ENCODE measurements around the gene PSMB11.

PSMB11 gene

GRCh38 chr14:23060536-23061260 lies 18.7 kb downstream of the PSMB11 start:
- DNase-seq (ENCODE audit: low spot score): no peak

DNA sequence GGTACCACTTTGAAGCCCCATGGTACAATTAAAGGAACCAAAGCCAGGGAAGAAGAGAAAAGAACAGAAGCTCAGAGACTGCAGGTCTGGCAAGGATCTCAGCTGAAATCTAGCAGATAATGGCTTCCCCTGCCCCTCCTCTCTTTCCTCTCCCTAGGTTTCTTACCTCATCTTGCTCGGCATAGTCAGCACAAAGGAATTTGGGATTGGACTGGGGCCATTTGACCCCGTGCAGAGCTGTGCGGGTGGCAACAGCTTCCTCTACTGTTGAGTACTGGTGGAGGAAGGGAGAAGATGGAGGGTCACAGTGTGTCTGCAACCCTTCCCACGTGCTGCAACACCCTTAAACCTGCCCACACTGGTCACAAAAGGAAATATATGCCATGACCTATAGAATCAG lies 20.0 kb downstream of the PSMB11 start:
- no peak for DNase-seq (ENCODE audit: low spot score)

- DNase-seq (ENCODE audit: low spot score): no peak
Measured at GRCh38 chr14:23063601-23064000, 21.6 kb downstream of the PSMB11 start.

GRCh38 chr14:23066368-23066767 lies 24.4 kb downstream of the PSMB11 start:
- DNase-seq (ENCODE audit: low spot score): no peak

DNA sequence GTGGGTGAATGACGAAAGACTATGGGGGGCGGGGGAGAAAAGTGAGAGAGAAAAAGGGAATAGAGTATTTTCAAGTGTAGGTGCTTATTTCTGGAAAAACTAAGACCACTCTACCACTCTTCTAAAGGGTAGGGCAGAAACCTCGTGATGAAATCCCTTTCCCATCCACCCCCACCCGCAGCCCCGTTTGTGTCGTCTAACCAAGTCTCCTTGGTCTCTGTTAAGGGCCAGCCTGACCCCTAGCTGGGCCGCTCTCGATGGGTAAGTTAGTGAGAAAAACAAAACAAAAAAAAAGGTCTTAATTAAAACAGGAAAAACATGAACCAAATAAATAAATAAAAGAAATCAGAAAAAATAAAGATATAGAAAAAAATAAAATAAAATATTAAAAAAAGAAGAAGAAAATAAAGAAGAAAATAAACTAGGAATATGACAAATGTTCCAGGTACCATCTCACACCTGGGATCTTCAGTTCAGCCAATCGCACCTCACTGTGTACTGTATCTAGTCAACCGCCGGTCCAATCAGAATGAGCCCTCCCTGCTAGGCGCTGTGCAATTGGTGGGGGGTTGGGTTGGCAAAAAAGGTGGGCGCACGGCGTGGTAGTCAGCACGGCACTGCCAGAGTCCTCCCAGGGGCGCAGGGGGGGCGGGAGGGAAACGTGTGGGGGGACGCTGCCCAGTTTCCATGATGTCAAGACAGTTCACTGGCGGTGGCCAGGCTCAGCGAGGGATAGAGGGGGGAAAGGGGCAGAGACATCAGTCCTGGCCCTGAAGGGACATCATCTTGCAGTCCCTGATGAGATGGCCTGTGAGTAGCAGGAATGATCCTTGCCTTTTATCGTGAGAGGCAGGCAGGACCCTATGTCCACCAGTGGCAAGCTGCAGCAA lies 25.1 kb downstream of the PSMB11 start:
- DNase-seq (ENCODE audit: low spot score): no peak

GRCh38 chr14:23067847-23068788 lies 26.1 kb downstream of the PSMB11 start:
- DNase-seq (ENCODE audit: low spot score): no peak

- DNase-seq (ENCODE audit: low spot score): peak; percentile 91
Measured at GRCh38 chr14:23068789-23069412, 26.9 kb downstream of the PSMB11 start.

GRCh38 chr14:23069413-23069806 lies 27.4 kb downstream of the PSMB11 start:
- no peak for DNase-seq (ENCODE audit: low spot score)

DNA sequence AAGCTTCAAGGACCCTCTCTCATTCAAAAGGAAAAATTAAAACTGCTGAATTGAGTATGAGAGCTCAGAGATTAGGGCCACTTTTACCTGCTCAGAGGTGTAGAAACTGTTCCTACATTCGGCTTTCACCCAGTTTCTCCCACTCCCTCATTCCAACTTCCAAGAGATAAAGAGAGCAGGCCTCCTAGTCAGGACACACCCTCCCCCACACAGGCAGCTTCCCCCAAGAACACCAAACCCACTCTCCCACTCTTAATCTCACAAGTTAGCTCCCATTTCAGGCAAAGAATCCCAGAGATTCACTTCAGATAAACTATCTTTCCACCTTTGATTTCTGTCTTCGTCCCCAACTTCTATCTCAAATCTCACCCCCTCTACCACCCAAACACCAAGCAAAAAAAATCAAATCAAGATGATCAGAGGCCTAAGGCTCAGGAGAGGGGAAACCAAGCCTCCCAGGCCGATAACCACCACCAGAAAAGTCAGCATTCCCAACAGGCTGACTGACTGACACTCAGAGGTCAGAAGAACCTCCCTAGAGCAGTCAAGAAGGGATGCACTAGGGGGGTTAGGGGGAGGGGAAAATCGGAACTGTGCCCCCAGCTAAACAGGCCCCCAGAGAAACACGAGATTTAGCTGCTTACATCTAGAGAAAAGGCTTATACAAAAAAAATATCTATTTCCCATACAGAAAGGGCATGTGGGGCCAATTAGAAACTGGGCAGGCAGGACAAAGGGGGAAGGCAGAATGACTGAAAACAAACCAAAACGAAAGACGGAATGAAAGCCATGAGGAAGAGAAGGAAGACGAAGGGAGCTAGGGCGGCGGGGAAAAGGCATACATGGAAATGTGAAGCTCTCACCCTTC lies 28.5 kb downstream of the PSMB11 start:
- no peak for DNase-seq (ENCODE audit: low spot score)

DNA sequence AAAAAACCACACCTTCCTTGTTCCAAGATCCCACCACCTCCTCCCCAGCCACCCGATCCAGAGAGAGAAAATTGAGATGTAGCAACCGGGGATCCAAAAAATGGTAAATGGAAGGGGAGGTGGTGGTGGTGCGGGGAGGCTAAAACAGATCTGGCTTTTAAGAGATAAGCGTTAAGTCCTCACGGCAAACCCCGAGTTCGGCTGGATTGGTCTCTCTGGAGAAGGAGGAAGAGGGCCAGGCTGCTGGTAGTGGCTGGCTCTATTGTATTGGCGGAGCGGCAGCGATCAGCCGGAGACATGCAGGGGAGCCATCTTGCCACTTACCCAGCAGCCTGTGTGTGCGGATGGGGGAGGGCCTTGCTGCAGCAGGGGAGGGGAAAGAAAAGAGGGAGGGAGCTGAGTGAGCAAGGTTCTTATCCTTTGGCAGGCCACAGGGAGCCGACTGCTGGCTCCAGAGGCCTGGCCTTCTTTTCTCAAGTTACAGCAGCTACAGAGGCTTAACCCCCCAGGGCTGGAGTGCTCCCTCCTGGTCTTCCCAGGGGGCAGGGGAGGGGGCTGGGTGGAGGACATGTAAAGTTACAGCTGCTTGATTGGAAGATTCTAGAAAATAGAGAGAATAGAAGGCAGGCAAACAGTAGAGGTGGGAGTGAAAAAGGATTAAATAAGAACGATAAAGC lies 29.4 kb downstream of the PSMB11 start:
- DNase-seq (ENCODE audit: low spot score): peak; percentile 88

DNA sequence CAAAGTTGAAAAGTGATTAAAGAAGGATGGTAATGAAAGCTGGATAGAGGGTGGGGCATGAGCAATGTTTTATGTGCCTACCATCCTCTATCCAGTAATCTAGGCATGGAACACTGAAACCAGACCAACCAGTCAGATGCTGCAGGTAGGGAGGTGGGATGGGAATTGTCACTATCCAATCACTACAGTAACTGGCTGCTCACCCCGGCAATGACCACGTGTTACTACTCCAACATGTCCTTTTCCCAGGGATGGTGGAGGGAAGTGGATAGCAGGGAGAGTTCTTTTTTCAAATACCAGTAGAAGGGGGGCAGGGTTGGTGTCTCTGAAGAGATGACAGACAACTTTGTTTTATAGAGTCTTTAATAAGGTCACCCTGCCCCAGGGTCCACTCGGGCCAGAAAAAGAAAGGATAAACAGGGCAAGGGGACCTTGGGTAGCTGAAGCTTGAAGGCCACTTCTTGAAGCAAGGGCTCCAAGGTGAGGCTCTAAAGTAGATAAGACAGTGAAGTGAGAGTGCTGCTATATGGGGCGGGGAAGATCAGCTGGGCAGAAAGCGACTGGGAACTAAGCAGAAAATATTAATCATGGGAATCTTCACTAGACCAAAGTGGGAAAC lies 30.0 kb downstream of the PSMB11 start:
- no peak for DNase-seq (ENCODE audit: low spot score)

- no peak for DNase-seq (ENCODE audit: low spot score)
Measured at GRCh38 chr14:23074906-23075305, 32.9 kb downstream of the PSMB11 start.

GRCh38 chr14:23076785-23077408 lies 34.9 kb downstream of the PSMB11 start:
- DNase-seq (ENCODE audit: low spot score): peak; percentile 71

GRCh38 chr14:23077962-23078361 lies 36.0 kb downstream of the PSMB11 start:
- no peak for DNase-seq (ENCODE audit: low spot score)

DNA sequence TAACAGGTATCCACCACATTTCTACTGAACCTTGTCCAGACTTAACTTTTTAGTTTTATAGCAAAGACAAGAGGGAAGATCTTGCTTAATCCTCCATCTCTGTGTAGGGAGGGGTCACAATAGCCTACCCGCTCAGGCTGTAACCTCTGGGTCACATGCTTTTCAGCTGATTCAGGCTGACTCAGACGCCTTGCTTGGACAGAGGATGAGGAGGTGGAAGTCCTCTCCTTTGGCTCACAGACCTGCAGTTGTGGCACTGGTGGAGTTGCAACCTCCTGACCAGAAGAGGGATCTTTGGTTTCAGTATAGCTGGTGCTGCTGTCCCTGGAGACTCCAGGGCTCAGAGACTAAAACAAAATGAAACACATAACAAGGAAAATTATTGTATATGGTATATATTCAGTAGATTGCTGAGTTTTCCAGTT lies 36.7 kb downstream of the PSMB11 start:
- DNase-seq (ENCODE audit: low spot score): peak; percentile 65

- DNase-seq (ENCODE audit: low spot score): no peak
Measured at GRCh38 chr14:23079716-23080115, 37.7 kb downstream of the PSMB11 start.

DNA sequence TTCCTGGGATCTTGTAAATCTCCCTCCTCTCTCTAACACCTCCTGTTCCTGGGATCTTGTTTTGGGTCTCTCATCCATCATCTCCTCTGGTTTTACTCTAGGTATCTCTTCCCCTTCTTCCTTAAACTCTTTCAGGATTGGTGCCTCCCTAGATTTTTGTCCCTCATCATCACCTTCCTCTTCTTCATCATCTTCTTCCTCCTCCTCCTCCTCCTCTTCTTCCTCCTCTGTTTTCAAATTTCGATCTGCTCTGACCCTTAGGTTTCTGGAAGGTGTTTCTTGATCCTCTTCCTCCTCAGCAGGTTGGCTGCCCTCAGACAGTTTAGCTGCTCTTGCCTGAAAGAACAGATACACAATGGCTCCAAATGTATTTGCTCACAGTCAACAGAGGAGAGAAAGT lies 38.5 kb downstream of the PSMB11 start:
- DNase-seq (ENCODE audit: low spot score): no peak

DNA sequence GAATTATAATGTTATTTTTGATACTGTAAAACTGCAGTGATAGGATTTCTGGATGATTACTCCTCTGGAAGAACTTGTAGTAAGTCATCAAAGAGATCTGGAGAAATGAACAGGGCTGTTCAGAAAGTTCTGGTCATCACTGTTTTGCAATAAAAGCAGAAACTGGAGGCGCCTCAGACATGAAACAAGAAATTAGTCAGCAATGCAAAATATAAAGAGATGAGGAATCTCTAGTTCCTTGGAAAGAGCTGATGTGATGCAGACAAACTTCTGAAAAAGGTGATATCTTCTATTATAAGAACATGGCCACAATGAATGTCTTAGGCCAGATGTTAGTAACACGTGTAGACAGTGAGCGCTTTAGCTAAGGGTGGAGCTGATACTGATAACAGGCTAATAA lies 43.4 kb downstream of the PSMB11 start:
- DNase-seq (ENCODE audit: low spot score): no peak

DNA sequence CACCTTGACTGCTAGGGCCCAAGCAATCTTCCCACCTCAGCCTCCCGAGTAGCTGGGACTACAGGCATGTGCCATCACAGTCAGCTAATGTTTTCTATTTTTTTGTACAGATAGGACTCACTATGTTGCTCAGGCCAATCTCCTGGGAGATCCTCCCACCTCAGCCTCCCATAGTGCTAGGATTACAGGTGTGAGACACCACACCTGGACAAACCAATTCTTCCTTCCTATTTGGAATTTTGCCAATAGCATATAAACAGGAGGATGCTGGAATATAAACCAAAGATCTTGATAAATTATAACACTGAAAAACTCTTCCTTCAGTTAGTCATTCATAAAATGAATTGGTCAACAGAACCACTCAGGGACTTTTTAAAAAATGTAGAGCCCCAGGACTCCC lies 44.6 kb downstream of the PSMB11 start:
- DNase-seq (ENCODE audit: low spot score): no peak
